SK-N-MC (cell line): Measurements from ENCODE around the gene GUCD1.
"Not testable (repeated sequence)": the region's sequence is repeated elsewhere in the genome, so short reads cannot be mapped to it uniquely, and the experiment has no call there.

Experiments
- DNase-seq: peaks from one replicate; pipeline ENCODE4 v3.0.0-alpha.2; 2011; ENCODE audit warnings: low read depth, low spot score
- H3K27ac ChIP-seq: fragments of 200-600 bp; sonication (generic); 2 replicates; pipeline ENCODE4 v1.5.1; 2016; ENCODE audit warnings: mixed run types
- H3K36me3 ChIP-seq: fragments of 200-600 bp; sonication (generic); 2 replicates; pipeline ENCODE4 v1.6.1; 2017; ENCODE audit warnings: antibody characterized with exemption, low read length, mixed read lengths; ENCODE audit not compliant: insufficient read depth
- H3K4me3 ChIP-seq: fragments of 200-600 bp; sonication (generic); 2 replicates; pipeline ENCODE4 v1.5.1; 2016
- H3K9ac ChIP-seq: fragments of 200-600 bp; sonication (generic); 2 replicates; pipeline ENCODE4 v1.8.0; 2017; ENCODE audit warnings: mixed run types, mixed read lengths; ENCODE audit not compliant: insufficient read length
- H3K9me3 ChIP-seq: fragments of 200-600 bp; sonication (generic); 2 replicates; pipeline ENCODE4 v1.6.1; 2017; ENCODE audit warnings: low read depth, mild to moderate bottlenecking, antibody characterized with exemption, low read length, moderate library complexity, mixed read lengths
- EZH2 ChIP-seq: fragments of 200-600 bp; sonication (generic); IDR thresholded peaks from one replicate; pipeline ENCODE4 v1.6.1; 2017; ENCODE audit warnings: antibody characterized with exemption
- FOXP2 ChIP-seq: optimal IDR thresholded peaks from 2 replicates; pipeline ENCODE3; 2011; ENCODE audit warnings: mild to moderate bottlenecking, moderate library complexity; ENCODE audit not compliant: insufficient read depth; ENCODE audit errors: extremely low read length, control extremely low read depth
- POLR2AphosphoS5 ChIP-seq: IDR thresholded peaks from 2 replicates; pipeline ENCODE4 v1.6.1; 2012; ENCODE audit warnings: mild to moderate bottlenecking, low read depth, low read length, borderline replicate concordance

The GUCD1 gene

GRCh38 chr22:24595863-24596262 is 40.9 kb upstream of the GUCD1 start:
- H3K9me3 ChIP-seq, result no peaks in the 10 kb centered on the region
- TF ChIP-seq FOXP2 (no peak), EZH2 (no peak)

GRCh38 chr22:24595228-24595627 is 40.3 kb upstream of the GUCD1 start:
- H3K36me3 ChIP-seq, result no peaks in the 10 kb centered on the region
- no peak overlapping the region for H3K27ac ChIP-seq
- no peaks in the 10 kb centered on the region for H3K9me3 ChIP-seq
- H3K9ac ChIP-seq, result no peak overlapping the region
- no peak overlapping the region for H3K4me3 ChIP-seq
- DNase-seq, result no peak
- TF ChIP-seq FOXP2, result no peak

More at GRCh38 chr22:24595863-24596262, 40.9 kb upstream of the GUCD1 start:
- Histone ChIP-seq H3K36me3 (no peaks in the 10 kb centered on the region), H3K4me3 (no peak overlapping the region), H3K27ac (no peak overlapping the region), H3K9ac (no peak overlapping the region)
- DNase-seq, result no peak

GRCh38 chr22:24594569-24595120 is 39.7 kb upstream of the GUCD1 start:
- Histone ChIP-seq H3K9me3 (no peaks in the 10 kb centered on the region), H3K27ac (no peak overlapping the region), H3K36me3 (no peaks in the 10 kb centered on the region), H3K4me3 (no peak overlapping the region), H3K9ac (no peak overlapping the region)
- no peak for DNase-seq
- TF ChIP-seq POLR2AphosphoS5 (no peak), EZH2 (no peak), FOXP2 (no peak)

GRCh38 chr22:24593836-24594568 is 39.1 kb upstream of the GUCD1 start:
- H3K4me3 ChIP-seq, result no peak overlapping the region
- DNase-seq, result no peak
- no peaks in the 10 kb centered on the region for H3K36me3 ChIP-seq
- no peak overlapping the region for H3K27ac ChIP-seq
- no peaks in the 10 kb centered on the region for H3K9me3 ChIP-seq
- H3K9ac ChIP-seq, result no peak overlapping the region
- TF ChIP-seq FOXP2, result no peak
- no peak for TF ChIP-seq EZH2
- no peak for TF ChIP-seq POLR2AphosphoS5

- not testable (repeated sequence) for H3K4me3 ChIP-seq, H3K9me3 ChIP-seq, H3K36me3 ChIP-seq, H3K9ac ChIP-seq, DNase-seq, H3K27ac ChIP-seq
These were observed 38.6 kb upstream of the GUCD1 start for GRCh38 chr22:24593559-24593835.

- TF ChIP-seq FOXP2 (no peak), EZH2 (no peak), POLR2AphosphoS5 (no peak)
- DNase-seq, result no peak
- H3K36me3 ChIP-seq, result no peaks in the 10 kb centered on the region
- no peak within 1 kb of the TSS for H3K27ac ChIP-seq
- no peaks in the 10 kb centered on the region for H3K9me3 ChIP-seq
- no peak within 1 kb of the TSS for H3K4me3 ChIP-seq
- H3K9ac ChIP-seq, result no peak within 1 kb of the TSS
These were observed 38.1 kb upstream of the GUCD1 start, which contains the start of gene LRRC75B for GRCh38 chr22:24592851-24593558. Gene LRRC75B, minus strand, starts transcription at chr22:24593073. Its CDS starts 34 bp downstream, at chr22:24593039.

- Histone ChIP-seq H3K9ac (no peak overlapping the region), H3K9me3 (no peaks in the 10 kb centered on the region), H3K36me3 (no peaks in the 10 kb centered on the region), H3K27ac (no peak overlapping the region), H3K4me3 (no peak overlapping the region)
- DNase-seq, result no peak
- TF ChIP-seq FOXP2 (no peak), POLR2AphosphoS5 (no peak)
These were observed 37.3 kb upstream of the GUCD1 start for GRCh38 chr22:24592058-24592850.

- TF ChIP-seq FOXP2 (no peak), EZH2 (no peak), POLR2AphosphoS5 (no peak)
- H3K27ac ChIP-seq, result no peak overlapping the region
- H3K9me3 ChIP-seq, result no peaks in the 10 kb centered on the region
- no peak overlapping the region for H3K9ac ChIP-seq
- DNase-seq, result no peak
- no peak overlapping the region for H3K4me3 ChIP-seq
- no peaks in the 10 kb centered on the region for H3K36me3 ChIP-seq
These were observed 36.4 kb upstream of the GUCD1 start for GRCh38 chr22:24591286-24591830.
